GM18508 (cell line): ENCODE results near the gene SIGLEC1.

Experiments
- ATAC-seq: cut with Tn5 transposase; IDR thresholded peaks from one replicate; pipeline ENCODE4 v1.9.1; 2021; ENCODE audit warnings: moderate number of reproducible peaks; ENCODE audit not compliant: insufficient read depth, unreplicated experiment

Gene SIGLEC1

GRCh38 chr20:3663858-3664257, 48.5 kb downstream of the SIGLEC1 start:
- no peak for ATAC-seq

- ATAC-seq: no peak
Observed at GRCh38 chr20:3663031-3663701, 49.2 kb downstream of the SIGLEC1 start, which contains the start of gene GFRA4. Gene GFRA4, minus strand, starts transcription at chr20:3663399. Its CDS starts 0 bp downstream, at chr20:3663399.
